CD14-positive monocyte (primary cell): ENCODE data around the gene TLR4. TPM values are rescaled to one million over a fixed set of nuclear protein-coding genes. Genes with fewer than 3 reads are reported as not detected.

Experiments used
- DNase-seq, 3 donors: peaks; one replicate each; pipeline ENCODE4 v3.0.0-alpha.2; 2011 to 2022
- H2AFZ ChIP-seq: 2 replicates; pipeline ENCODE4 v1.6.0; 2012; ENCODE audit warnings: mild to moderate bottlenecking, low read depth, low read length, inconsistent platforms; ENCODE audit not compliant: insufficient read depth, poor library complexity, severe bottlenecking
- H3K27ac ChIP-seq, 2 donors: 1 replicate in 1 of 2; 2 replicates in 1 of 2; pipeline ENCODE4 v1.5.1; 2012 to 2013; ENCODE audit warnings: low read length in 2 of 2, control low read depth in 1 of 2, inconsistent platforms in 1 of 2, low read depth in 1 of 2, mild to moderate bottlenecking in 1 of 2
- H3K27me3 ChIP-seq, 2 donors: one replicate each; pipeline versions ENCODE4 v1.6.0 to v1.6.1; 2011 to 2013; ENCODE audit warnings: low read length in 2 of 2; ENCODE audit not compliant: control insufficient read depth in 2 of 2, insufficient read depth in 2 of 2
- H3K36me3 ChIP-seq, 2 donors: replicated peaks in 1 of 2; 1 replicate in 1 of 2; 2 replicates in 1 of 2; pipeline versions ENCODE4 v1.5.1 to v1.6.1; 2012 to 2013; ENCODE audit warnings: low read length in 2 of 2, control low read depth in 1 of 2, inconsistent platforms in 1 of 2, mild to moderate bottlenecking in 1 of 2; ENCODE audit not compliant: insufficient read depth in 2 of 2, control insufficient read depth in 1 of 2
- H3K4me1 ChIP-seq, 2 donors: 1 replicate in 1 of 2; 2 replicates in 1 of 2; pipeline versions ENCODE4 v1.5.1 to v1.6.1; 2012 to 2013; ENCODE audit warnings: low read length in 2 of 2, control low read depth in 1 of 2, inconsistent platforms in 1 of 2, mild to moderate bottlenecking in 1 of 2, moderate library complexity in 1 of 2; ENCODE audit not compliant: insufficient read depth in 2 of 2, control insufficient read depth in 1 of 2
- H3K4me2 ChIP-seq: replicated peaks from 2 replicates; pipeline ENCODE3; 2012; ENCODE audit warnings: low read length, moderate library complexity, mild to moderate bottlenecking; ENCODE audit not compliant: poor library complexity, severe bottlenecking; ENCODE audit errors: extremely low read depth
- H3K4me3 ChIP-seq, 3 experiments: fragments of 200-600 bp in 1 of 3; sonication (generic) in 1 of 3; replicated peaks in 1 of 3; 1 replicate in 2 of 3; 2 replicates in 1 of 3; pipeline ENCODE4 v1.5.1; 2011 to 2013; ENCODE audit warnings: low read length in 3 of 3, mild to moderate bottlenecking in 3 of 3, control low read depth in 2 of 3, low read depth in 2 of 3, inconsistent platforms in 1 of 3, moderate library complexity in 1 of 3
- H3K79me2 ChIP-seq: 2 replicates; pipeline ENCODE4 v1.6.0; 2012; ENCODE audit warnings: mild to moderate bottlenecking, control low read depth, inconsistent platforms, low read length, moderate library complexity; ENCODE audit not compliant: insufficient read depth
- H3K9ac ChIP-seq: 2 replicates; pipeline ENCODE4 v1.6.0; 2017; ENCODE audit warnings: low read length, mild to moderate bottlenecking; ENCODE audit not compliant: insufficient read depth, poor library complexity, severe bottlenecking
- H3K9me3 ChIP-seq, 2 donors: replicated peaks in 1 of 2; 1 replicate in 1 of 2; 2 replicates in 1 of 2; pipeline versions ENCODE4 v1.5.1 to v1.6.1; 2012 to 2013; ENCODE audit warnings: low read length in 2 of 2, control low read depth in 1 of 2; ENCODE audit not compliant: control insufficient read depth in 1 of 2, insufficient read depth in 1 of 2
- H4K20me1 ChIP-seq: 2 replicates; pipeline ENCODE4 v1.6.0; 2012; ENCODE audit warnings: mild to moderate bottlenecking, low read length, control low read depth, moderate library complexity; ENCODE audit not compliant: insufficient read depth
- H3K27ac Mint-ChIP-seq, 7 donors: one replicate each; pipeline ENCODE4 v1.8.0; 2020; ENCODE audit warnings: mild to moderate bottlenecking in 7 of 7, mixed read lengths in 7 of 7, moderate library complexity in 6 of 7, inconsistent platforms in 2 of 7
- H3K27me3 Mint-ChIP-seq, 3 donors: one replicate each; pipeline ENCODE4 v1.8.0; 2021 to 2022; ENCODE audit warnings: low read depth in 3 of 3, mild to moderate bottlenecking in 3 of 3, mixed read lengths in 3 of 3, moderate library complexity in 3 of 3, inconsistent platforms in 1 of 3
- H3K36me3 Mint-ChIP-seq, 2 donors: one replicate each; pipeline ENCODE4 v1.8.0; 2020; ENCODE audit warnings: mixed read lengths in 2 of 2, inconsistent platforms in 1 of 2, mild to moderate bottlenecking in 1 of 2
- H3K4me1 Mint-ChIP-seq: one replicate; pipeline ENCODE4 v1.8.0; 2020; ENCODE audit warnings: mild to moderate bottlenecking, mixed read lengths
- H3K4me3 Mint-ChIP-seq, 2 donors: one replicate each; pipeline ENCODE4 v1.8.0; 2020; ENCODE audit warnings: mild to moderate bottlenecking in 2 of 2, mixed read lengths in 2 of 2, moderate library complexity in 1 of 2
- H3K9me3 Mint-ChIP-seq, 7 donors: one replicate each; pipeline ENCODE4 v1.8.0; 2020 to 2022; ENCODE audit warnings: mixed read lengths in 7 of 7, mild to moderate bottlenecking in 6 of 7, moderate library complexity in 6 of 7, inconsistent platforms in 2 of 7
- CTCF ChIP-seq: fragments of 200-600 bp; IDR thresholded peaks from one replicate; pipeline ENCODE4 v1.8.0; 2022; ENCODE audit warnings: antibody characterized with exemption, mild to moderate bottlenecking
- WGBS: methylation state at CpG from one replicate; pipeline ENCODE4 v1.1.5; 2013; ENCODE audit warnings: missing lambda C conversion rate; ENCODE audit not compliant: insufficient coverage; 5-methylcytosine and 5-hydroxymethylcytosine counted together
- intact Hi-C, 2 donors: fragments of 100-400 bp; cut with micrococcal nuclease; formaldehyde crosslinking; loops; one replicate each; pipeline versions ENCODE4 v1.15.0 to v1.15.1; 2023
- polyA plus RNA-seq, 3 donors: library from polyadenylated mRNA; depleted of rRNA in 1 of 3; unstranded in 2 of 3; stranded (reverse) in 1 of 3; fragments of 300-500 nt in 2 of 3; fragments of >200 nt in 1 of 3; fragmentation: Illumina TruSeq in 2 of 3; gene quantifications; 1 replicate in 2 of 3; 2 replicates in 1 of 3; pipeline ENCODE4 v1.2.3, GENCODE V29; 2012 to 2021

TLR4 gene
- polyA plus RNA-seq, 3 donors = 34.0 to 214 (median 174) TPM

- Histone ChIP-seq H3K4me3 (peak overlapping the region in 2 of 3 experiments; percentile 32 to 59), H3K9ac (peak overlapping the region; percentile 28), H3K79me2 (peaks cover 20% of the 10 kb centered on the region), H3K27ac (peak overlapping the region; percentile 85 to 89), H3K4me1 (peaks cover 81 to 85% of the 10 kb centered on the region in 2 donors), H4K20me1 (no peaks in the 10 kb centered on the region), H3K4me2 (peak overlapping the region; percentile 61), H3K9me3 (no peaks in the 10 kb centered on the region), H3K27me3 (no peaks in the 10 kb centered on the region), H2AFZ (peak overlapping the region; percentile 6), H3K36me3 (no peaks in the 10 kb centered on the region)
- TF ChIP-seq CTCF = no peak
- peaks cover 3 to 6% of the 10 kb centered on the region in 2 donors for H3K36me3 Mint-ChIP-seq
- intact Hi-C loops = loop anchor here (2.0 to 10.0 kb wide), 4 partner anchors 21 to 99 kb away; partner anchors contain the start of gene TLR4 (in 1 of the 2)
- no peaks in the 10 kb centered on the region for H3K9me3 Mint-ChIP-seq
- no CpG with 5 or more reads among the region's 2 CpGs for WGBS
- H3K4me3 Mint-ChIP-seq = peak overlapping the region; percentile 42 to 67
- DNase-seq = peak; percentile 61 to 90 (median 81)
- peaks cover 0 to 4% (median 0%) of the 10 kb centered on the region in 3 donors for H3K27me3 Mint-ChIP-seq
- H3K27ac Mint-ChIP-seq = peak overlapping the region; percentile 79 to 99 (median 96)
- peaks cover 89% of the 10 kb centered on the region for H3K4me1 Mint-ChIP-seq
Measured at GRCh38 chr9:117725426-117725887, 21.3 kb downstream of the TLR4 start.

- intact Hi-C loops = loop anchor here in 1 of 2 donors (5.0 to 10.0 kb wide), 3 partner anchors 37 to 95 kb away; no protein-coding TSS in a partner anchor
- Mint-ChIP-seq H3K4me1 (peaks cover 77% of the 10 kb centered on the region), H3K9me3 (no peaks in the 10 kb centered on the region), H3K4me3 (no peak overlapping the region), H3K36me3 (peaks cover 6% of the 10 kb centered on the region in 2 donors), H3K27ac (peak overlapping the region in 1 of 7 donors; percentile 11), H3K27me3 (peaks cover 0 to 2% (median 2%) of the 10 kb centered on the region in 3 donors)
- Histone ChIP-seq H3K9me3 (no peaks in the 10 kb centered on the region), H3K4me2 (no peak overlapping the region), H3K9ac (no peak overlapping the region), H3K4me3 (no peak overlapping the region), H3K27me3 (no peaks in the 10 kb centered on the region), H3K27ac (no peak overlapping the region), H4K20me1 (no peaks in the 10 kb centered on the region), H3K4me1 (peaks cover 58 to 59% of the 10 kb centered on the region in 2 donors), H3K36me3 (no peaks in the 10 kb centered on the region), H3K79me2 (no peaks in the 10 kb centered on the region), H2AFZ (no peak overlapping the region)
- no peak for DNase-seq
- WGBS = no CpG with 5 or more reads among the region's 2 CpGs
- TF ChIP-seq CTCF = no peak
Measured at GRCh38 chr9:117729375-117729774, 25.2 kb downstream of the TLR4 start.
